Esophagus muscularis mucosa (tissue), 4 donors: ENCODE results near the gene CTBP1. TPM values are rescaled to one million over a fixed set of nuclear protein-coding genes. Genes with fewer than 3 reads are reported as not detected.
"Not testable (repeated sequence)": the region's sequence is repeated elsewhere in the genome, so short reads cannot be mapped to it uniquely, and the experiment has no call there.

ENCODE experiments used
- DNase-seq: peaks from one replicate; pipeline ENCODE4 v3.0.0-alpha.2; 2017; ENCODE audit errors: extremely low spot score
- H3K27ac ChIP-seq, 4 donors: fragments of 200-600 bp; sonication (generic); replicated peaks in 1 of 4; 1 replicate in 3 of 4; 2 replicates in 1 of 4; pipeline ENCODE4 v1.5.1; 2016 to 2019; ENCODE audit warnings: mild to moderate bottlenecking in 1 of 4
- H3K27me3 ChIP-seq, 4 donors: fragments of 200-600 bp; sonication (generic); one replicate each; pipeline versions ENCODE4 v1.5.1 to v1.6.0; 2016 to 2019
- H3K36me3 ChIP-seq, 4 donors: fragments of 200-600 bp; sonication (generic); one replicate each; pipeline ENCODE4 v1.5.1; 2016 to 2019
- H3K4me1 ChIP-seq, 4 donors: fragments of 200-600 bp; sonication (generic); one replicate each; pipeline ENCODE4 v1.5.1; 2016 to 2019
- H3K4me3 ChIP-seq, 4 donors: fragments of 200-600 bp; sonication (generic); 1 replicate in 2 of 4; 2 replicates in 2 of 4; pipeline ENCODE4 v1.5.1; 2016 to 2019; ENCODE audit warnings: mild to moderate bottlenecking in 4 of 4, moderate library complexity in 1 of 4
- H3K9me3 ChIP-seq, 4 donors: fragments of 200-600 bp; sonication (generic); 1 replicate in 3 of 4; 2 replicates in 1 of 4; pipeline ENCODE4 v1.5.1; 2016 to 2019
- EP300 ChIP-seq: sonication (generic); formaldehyde crosslinking; IDR thresholded peaks from one replicate; pipeline ENCODE4 v1.6.1; 2017; ENCODE audit warnings: antibody characterized with exemption
- POLR2A ChIP-seq: fragments of 450-650 bp; IDR thresholded peaks from one replicate; pipeline ENCODE4 v1.6.1; 2017; ENCODE audit warnings: antibody characterized with exemption, moderate library complexity, mild to moderate bottlenecking, low read depth
- POLR2AphosphoS5 ChIP-seq, 2 donors: sonication (generic); formaldehyde crosslinking; IDR thresholded peaks; one replicate each; pipeline ENCODE4 v1.6.1; 2017; ENCODE audit warnings: antibody characterized with exemption in 2 of 2
- WGBS: methylation state at CpG from one replicate; pipeline ENCODE4 v1.1.5; 2018; 5-methylcytosine and 5-hydroxymethylcytosine counted together
- intact Hi-C: fragments of 100-400 bp; cut with DNase I; formaldehyde crosslinking; loops from one replicate; pipeline ENCODE4 v1.15.1; 2023
- total RNA-seq, 4 donors: library from RNA; depleted of rRNA; stranded (reverse); fragments of >200 nt; gene quantifications; one replicate each; pipeline versions ENCODE4 v1.1.0 to v1.2.1, GENCODE V29; 2016
- TF ChIP-seq, protein P1 (sequence below), 3 experiments: fragments of 200-600 bp in 2 of 3; fragments of 450-650 bp in 1 of 3; sonication (generic) in 2 of 3; IDR thresholded peaks; one replicate each; pipeline ENCODE4 v1.5.1; 2017 to 2019; ENCODE audit warnings: antibody characterized with exemption in 3 of 3, mild to moderate bottlenecking in 2 of 3, moderate library complexity in 1 of 3

The CTBP1 gene
- total RNA-seq, 4 donors from 2014 or later = 110 to 245 (median 172) TPM

DNA sequence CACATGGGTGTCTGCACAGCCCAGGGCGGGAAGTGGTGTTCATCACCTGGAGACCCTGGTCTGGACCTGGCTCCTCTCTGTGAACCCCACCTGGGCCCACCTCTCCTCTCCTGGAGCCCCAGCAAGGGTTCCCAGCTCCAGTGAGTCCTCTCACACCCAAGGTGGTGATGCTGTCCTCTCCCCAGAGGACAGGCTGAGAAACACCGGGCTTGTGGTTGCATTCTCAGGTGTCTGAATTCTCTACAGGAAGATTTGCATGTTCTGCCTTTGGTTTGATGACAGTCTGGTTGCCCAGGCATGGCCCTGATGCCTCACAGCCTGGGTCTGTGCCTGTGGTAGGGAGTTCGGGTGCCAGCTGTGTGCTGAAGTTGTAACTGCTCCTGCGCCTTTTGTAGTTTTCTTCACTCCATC is 44.6 kb upstream of the CTBP1 start:
- intact Hi-C loops = no loop called here
- no peak overlapping the region for H3K4me3 ChIP-seq
- H3K36me3 ChIP-seq = peaks cover 14 to 24% (median 22%) of the 10 kb centered on the region in 4 donors
- peak overlapping the region in 1 of 4 donors; percentile 8 for H3K27ac ChIP-seq
- no peaks in the 10 kb centered on the region for H3K27me3 ChIP-seq
- WGBS = 90% methylated on average over 2 of the region's 4 CpGs
- no peak for DNase-seq
- H3K9me3 ChIP-seq = no peaks in the 10 kb centered on the region
- TF ChIP-seq, protein P1, sequence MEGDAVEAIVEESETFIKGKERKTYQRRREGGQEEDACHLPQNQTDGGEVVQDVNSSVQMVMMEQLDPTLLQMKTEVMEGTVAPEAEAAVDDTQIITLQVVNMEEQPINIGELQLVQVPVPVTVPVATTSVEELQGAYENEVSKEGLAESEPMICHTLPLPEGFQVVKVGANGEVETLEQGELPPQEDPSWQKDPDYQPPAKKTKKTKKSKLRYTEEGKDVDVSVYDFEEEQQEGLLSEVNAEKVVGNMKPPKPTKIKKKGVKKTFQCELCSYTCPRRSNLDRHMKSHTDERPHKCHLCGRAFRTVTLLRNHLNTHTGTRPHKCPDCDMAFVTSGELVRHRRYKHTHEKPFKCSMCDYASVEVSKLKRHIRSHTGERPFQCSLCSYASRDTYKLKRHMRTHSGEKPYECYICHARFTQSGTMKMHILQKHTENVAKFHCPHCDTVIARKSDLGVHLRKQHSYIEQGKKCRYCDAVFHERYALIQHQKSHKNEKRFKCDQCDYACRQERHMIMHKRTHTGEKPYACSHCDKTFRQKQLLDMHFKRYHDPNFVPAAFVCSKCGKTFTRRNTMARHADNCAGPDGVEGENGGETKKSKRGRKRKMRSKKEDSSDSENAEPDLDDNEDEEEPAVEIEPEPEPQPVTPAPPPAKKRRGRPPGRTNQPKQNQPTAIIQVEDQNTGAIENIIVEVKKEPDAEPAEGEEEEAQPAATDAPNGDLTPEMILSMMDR (IDR thresholded peaks at IDR 0.05) = no peak
- TF ChIP-seq POLR2AphosphoS5 (IDR thresholded peaks at IDR 0.05) (no peak), EP300 (no peak), POLR2A (no peak)
- H3K4me1 ChIP-seq = peaks cover 55 to 72% (median 61%) of the 10 kb centered on the region in 4 donors

DNA sequence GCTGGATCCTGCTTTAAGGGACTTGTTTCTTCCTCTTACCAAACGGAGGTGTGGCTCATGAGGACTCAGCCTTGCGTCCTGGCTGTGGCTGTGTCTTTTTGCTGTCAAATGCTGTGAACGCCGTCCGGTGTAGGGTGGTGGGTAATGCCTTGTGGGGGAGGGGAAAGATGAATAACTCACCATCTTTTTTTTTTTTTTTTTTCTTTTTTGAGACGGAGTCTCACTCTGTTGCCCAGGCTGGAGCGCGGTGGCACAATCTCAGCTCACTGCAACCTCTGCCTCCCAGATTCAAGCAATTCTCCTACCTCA is 43.7 kb upstream of the CTBP1 start:
- H3K27me3 ChIP-seq, DNase-seq, H3K4me3 ChIP-seq, H3K9me3 ChIP-seq, H3K27ac ChIP-seq, intact Hi-C loops: not testable (repeated sequence)
- WGBS = 88% methylated on average over 8 of the region's 8 CpGs
- Histone ChIP-seq H3K4me1 (peaks cover 55 to 68% (median 64%) of the 10 kb centered on the region in 4 donors), H3K36me3 (peaks cover 7 to 15% (median 13%) of the 10 kb centered on the region in 4 donors)

DNA sequence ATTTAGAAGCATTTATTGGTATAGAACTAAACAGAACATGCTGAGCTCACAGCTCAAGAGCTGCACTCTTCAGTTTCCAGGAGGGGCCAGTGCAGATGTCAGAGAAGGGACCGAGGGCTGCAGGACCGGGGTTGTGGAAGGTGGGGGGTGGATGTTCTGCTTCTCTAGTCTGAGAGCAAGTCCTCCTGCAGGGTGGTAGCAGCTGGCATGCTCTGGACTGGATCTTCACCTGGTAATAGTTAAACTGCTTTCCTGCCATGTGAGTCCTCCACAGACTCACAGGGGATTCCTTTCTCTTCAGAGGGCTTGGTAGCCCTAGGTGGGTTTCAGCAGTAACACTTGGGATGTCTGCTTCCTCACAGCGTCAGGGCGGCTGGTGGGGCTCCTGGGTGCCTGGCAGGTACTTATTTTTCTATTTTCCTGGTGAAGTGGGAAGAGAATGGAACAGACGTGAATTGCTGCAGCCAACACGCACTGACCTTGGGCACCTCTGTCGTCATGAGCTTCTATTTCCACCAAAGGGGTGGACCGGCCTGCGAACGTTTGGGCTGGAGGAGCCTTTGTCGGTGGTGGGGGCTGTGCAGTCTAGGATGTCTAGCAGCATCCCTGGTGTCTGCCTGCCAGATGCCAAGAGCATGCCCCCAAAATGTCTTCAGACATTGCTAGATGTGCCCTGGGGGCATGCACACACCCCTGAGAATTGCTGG is 43.2 kb upstream of the CTBP1 start:
- H3K36me3 ChIP-seq = peaks cover 2 to 10% (median 8%) of the 10 kb centered on the region in 4 donors
- H3K9me3 ChIP-seq = no peaks in the 10 kb centered on the region
- H3K4me3 ChIP-seq = no peak overlapping the region
- no peak for TF ChIP-seq POLR2AphosphoS5 (IDR thresholded peaks at IDR 0.05)
- no peak for TF ChIP-seq EP300
- TF ChIP-seq POLR2A = no peak
- TF ChIP-seq, protein P1 (IDR thresholded peaks at IDR 0.05) = no peak
- DNase-seq = no peak
- intact Hi-C loops = no loop called here
- H3K4me1 ChIP-seq = peaks cover 55 to 67% (median 62%) of the 10 kb centered on the region in 4 donors
- H3K27me3 ChIP-seq = no peaks in the 10 kb centered on the region
- WGBS = 61% methylated on average over 9 of the region's 11 CpGs
- no peak overlapping the region for H3K27ac ChIP-seq

DNA sequence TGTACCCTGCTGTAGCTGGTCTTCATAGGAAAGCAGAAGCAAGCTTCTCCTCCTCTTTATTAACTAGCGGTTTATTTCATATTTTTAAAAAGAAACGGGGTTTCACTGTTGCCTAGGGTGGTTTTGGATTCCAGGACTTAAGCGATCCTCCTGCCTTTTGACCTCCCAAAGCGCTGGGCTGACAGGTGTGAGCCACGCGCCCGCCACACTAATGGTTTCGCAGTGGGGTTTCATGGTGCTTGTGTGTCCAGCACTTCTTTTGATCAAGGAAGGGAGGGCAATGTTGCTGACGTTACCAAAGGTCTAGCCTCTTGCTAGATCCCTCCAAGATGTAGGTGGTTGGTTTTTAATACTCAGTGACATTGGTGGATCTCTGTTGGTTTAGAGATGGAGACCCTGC is 42.2 kb upstream of the CTBP1 start:
- no peaks in the 10 kb centered on the region for H3K9me3 ChIP-seq
- peak overlapping the region; percentile 84 to 99 (median 96) for H3K4me3 ChIP-seq
- H3K36me3 ChIP-seq = no peaks in the 10 kb centered on the region
- no peak for TF ChIP-seq POLR2AphosphoS5 (IDR thresholded peaks at IDR 0.05)
- TF ChIP-seq, protein P1 (IDR thresholded peaks at IDR 0.05) = no peak
- no peak for TF ChIP-seq EP300
- TF ChIP-seq POLR2A = no peak
- H3K27me3 ChIP-seq = no peaks in the 10 kb centered on the region
- intact Hi-C loops = no loop called here
- H3K4me1 ChIP-seq = peaks cover 55 to 62% (median 60%) of the 10 kb centered on the region in 4 donors
- 57% methylated on average over 9 of the region's 9 CpGs for WGBS
- H3K27ac ChIP-seq = peak overlapping the region; percentile 83 to 96 (median 92)
- no peak for DNase-seq

DNA sequence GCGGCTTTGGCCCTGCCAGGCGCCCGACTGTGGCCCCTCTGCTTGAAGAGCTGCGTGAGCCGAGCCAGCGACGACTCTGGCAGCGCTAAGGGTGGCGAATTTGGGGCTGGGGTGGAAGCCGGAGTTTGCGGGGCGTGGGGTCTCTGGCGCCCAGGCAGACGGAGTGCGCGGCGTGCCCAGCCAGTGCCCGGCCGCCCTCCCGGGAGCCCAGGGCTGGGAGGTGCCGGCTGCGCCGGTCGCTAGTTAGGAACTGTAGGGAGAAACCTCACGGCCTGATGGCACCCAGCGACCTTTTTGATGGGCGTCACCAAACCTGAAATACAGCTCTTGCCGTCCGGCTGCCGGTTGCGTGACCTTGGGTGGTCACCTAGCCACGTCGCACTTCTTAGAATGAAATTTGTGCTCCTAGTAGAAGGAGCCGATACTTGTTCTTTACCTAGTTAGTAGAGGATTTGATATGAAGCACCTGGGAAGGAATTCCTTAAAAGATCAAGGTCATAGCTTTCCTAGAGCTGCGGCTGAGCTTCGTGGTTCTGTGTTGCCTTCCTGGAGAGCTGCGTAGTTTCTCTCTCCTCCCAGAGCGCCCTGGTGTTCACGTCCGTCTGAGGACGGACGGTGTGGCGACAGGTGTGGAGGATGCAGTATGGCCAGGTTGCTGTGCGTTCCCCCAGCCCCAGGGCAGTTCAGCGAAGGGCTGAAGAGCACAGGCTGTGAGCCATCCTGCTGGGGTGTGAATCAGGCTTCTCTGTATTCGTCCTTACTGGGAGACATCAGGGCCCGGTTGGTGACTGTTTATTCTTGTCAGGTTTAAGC is 41.4 kb upstream of the CTBP1 start:
- Histone ChIP-seq H3K9me3 (no peaks in the 10 kb centered on the region), H3K4me3 (peak overlapping the region; percentile 84 to 99 (median 96)), H3K36me3 (no peaks in the 10 kb centered on the region), H3K27ac (peak overlapping the region; percentile 83 to 96 (median 92)), H3K27me3 (no peaks in the 10 kb centered on the region), H3K4me1 (peaks cover 54 to 59% (median 58%) of the 10 kb centered on the region in 4 donors)
- TF ChIP-seq POLR2AphosphoS5 (IDR thresholded peaks at IDR 0.05) (no peak), EP300 (no peak), POLR2A (no peak)
- TF ChIP-seq, protein P1 (IDR thresholded peaks at IDR 0.05) = no peak
- WGBS = 1% methylated on average over 19 of the region's 47 CpGs
- DNase-seq = no peak
- intact Hi-C loops = no loop called here
